Activated CD8-positive, alpha-beta memory T cell treated with anti-CD3 and anti-CD28 coated beads, Interleukin-2, amount 50 U/mL, for 1 hour (primary cell): ENCODE measurements around the gene TSPOAP1.

ENCODE experiments used
- DNase-seq: peaks from one replicate; pipeline ENCODE4 v3.0.0-alpha.2; 2020; ENCODE audit errors: extremely low read depth

Gene TSPOAP1

GRCh38 chr17:58304750-58305486, 23.7 kb downstream of the TSPOAP1 start:
- no peak for DNase-seq

DNA sequence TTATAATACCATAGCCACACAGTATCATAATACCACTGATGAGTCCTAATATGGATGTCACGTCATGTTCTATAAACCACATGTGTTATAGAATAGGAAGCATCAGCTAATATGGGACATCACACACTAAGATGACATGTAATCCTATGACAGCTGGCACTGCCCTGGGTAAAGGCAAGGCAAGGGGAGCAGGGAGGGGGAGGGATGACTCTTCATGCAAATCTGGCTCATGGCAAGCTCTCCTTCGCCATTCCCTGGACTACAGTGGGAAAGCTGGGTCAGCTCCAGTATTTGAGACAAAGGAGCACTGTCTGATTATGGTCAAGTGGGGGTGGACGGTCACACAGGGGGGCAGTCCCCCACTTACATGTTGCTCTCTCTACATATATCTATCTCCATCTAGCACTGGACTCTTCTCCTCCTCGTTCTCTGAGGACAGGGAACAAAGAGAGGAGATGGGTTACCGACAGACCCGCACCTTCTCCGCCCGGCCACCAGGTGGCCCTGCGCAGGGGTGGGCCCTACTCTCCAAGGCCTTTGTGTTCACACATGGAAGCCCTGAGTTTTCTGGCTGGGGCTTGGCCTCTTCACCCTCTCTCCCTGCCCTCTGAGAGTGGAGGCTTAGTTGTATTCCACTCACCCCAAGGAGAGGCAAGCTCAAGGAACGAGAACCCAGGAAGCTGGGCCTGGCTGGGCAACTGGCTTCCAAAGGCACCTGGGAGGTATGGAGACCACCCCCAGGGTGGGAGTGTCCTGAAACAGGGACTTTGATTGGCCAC, 24.4 kb downstream of the TSPOAP1 start:
- DNase-seq, result no peak

- DNase-seq, result no peak
Measured at GRCh38 chr17:58302919-58303585, 25.5 kb downstream of the TSPOAP1 start.

DNA sequence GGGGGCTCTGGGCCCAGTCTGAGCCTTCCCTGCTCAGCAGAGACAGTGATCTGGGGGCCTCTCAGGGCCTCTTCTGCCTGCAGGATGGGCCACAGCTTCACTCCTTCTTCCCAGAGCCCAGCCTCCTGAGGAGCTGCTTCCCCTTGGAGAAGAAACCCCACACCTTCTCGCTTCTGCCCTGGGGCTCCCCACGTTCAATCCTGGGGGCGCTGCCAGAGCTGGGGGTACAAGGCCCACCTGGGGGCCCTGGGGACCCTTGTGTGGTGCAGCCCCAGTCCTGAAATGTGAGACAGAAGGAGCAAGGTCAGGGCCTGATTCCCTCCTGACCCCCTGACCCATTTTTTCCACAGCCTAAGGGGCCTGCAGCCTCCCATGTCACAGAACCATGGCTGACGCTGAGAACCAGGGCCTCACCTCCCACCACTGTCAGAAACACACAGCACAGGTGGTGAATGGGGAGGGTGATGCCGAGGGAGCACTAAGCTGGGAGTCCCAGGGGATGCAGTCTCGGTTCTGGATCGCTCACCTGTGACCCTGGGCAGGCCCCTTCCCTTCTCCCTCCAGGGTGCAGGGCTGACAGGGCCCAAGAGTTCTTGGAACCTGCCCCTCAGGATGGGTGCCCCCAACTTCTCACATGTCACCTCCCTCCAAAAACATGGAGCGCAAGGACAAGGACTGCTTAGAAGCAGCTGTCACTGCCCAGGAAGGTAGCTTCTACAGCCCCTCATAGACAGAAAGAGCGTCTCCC, 26.2 kb downstream of the TSPOAP1 start:
- DNase-seq, result no peak

DNA sequence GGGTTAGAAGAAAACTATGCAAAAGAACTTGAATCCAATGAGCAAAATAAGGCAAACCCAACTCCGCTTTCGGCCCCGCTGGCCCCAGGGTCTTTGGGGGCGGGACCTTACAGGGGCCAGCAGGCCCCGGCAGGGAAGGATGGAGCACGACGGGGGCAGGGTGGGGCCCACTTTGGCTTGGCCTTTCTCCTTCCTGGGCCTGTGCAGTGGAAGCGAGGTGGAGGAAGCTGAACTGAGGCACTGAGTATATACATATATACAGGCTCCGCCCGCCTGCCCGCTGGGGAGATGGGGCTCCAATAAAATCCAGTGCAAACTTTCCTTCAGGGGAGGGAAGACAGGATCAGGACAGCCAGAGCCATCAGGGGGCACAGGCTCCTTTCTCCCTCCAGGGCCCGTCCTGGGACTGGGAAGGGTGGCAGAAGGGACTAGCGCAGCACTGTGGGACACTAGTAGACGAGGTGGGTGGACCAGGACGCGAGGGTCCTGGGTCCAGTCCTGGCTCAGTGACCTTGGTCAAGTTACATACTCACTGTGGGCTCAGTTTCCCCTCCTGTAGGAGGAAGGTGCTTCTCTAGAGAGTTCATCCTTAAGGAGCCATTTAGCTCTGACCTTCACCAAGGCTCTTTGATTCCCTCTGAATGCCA, 27.0 kb downstream of the TSPOAP1 start:
- no peak for DNase-seq

DNA sequence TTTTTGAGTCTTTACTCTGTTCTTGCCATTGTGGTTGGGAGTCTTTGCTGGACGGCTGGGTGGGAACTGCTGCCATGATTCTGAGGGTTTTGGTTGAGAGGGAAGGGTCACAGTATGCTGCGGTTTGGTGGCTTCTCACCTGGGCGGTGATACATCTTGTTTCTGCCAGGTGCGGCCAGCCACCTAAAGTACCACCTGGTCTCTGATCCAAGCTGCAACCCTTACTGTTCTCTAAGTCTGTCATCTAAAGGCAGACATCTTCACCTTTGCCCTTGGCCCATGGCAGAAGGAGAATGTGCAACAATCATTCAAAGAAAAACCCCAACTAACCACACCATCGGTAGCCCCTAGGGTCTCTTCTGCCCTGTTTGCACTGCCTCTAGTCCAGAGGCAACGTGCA, 28.3 kb downstream of the TSPOAP1 start:
- no peak for DNase-seq

GRCh38 chr17:58294034-58294433, 34.6 kb downstream of the TSPOAP1 start:
- DNase-seq, result no peak

DNA sequence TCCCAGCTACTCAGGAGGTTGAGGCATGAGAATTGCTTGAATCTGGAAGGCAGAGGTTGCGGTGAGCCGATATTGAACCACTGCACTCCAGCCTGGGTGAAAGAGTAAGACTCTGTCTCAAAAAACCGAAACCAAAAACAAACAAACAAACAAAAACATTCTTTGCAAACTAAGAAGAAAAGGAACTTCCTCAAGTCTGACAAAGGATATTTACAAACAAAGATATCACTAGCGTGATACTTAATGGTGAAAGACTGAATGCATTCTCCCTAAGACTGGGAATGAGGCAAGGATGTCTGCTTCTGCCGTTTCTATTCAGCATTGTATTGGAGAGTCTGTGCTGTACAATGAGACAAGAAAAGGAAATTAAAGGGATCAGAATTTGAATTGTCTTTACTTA, 37.3 kb downstream of the TSPOAP1 start:
- DNase-seq, result no peak

DNA sequence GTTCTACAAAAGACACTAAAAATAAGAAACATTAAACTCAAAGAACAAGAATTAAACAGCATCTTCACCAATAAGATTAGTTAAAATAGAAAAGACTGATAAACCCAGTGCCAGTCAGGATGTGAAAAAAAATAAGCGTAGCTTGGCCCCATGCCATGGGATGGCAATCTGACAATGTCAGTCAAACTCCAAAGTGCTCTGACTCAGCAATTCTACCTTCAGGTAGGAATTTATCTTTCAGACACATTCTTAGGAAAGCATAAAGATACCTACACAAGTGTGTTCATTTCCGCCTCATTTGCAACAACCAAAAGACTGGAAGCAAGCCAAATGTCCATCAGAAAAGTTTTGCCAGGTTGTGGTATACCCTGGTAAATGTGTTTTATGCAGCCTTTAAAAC, 38.7 kb downstream of the TSPOAP1 start:
- DNase-seq, result no peak

- no peak for DNase-seq
Measured at GRCh38 chr17:58285422-58285810, 43.2 kb downstream of the TSPOAP1 start.

DNA sequence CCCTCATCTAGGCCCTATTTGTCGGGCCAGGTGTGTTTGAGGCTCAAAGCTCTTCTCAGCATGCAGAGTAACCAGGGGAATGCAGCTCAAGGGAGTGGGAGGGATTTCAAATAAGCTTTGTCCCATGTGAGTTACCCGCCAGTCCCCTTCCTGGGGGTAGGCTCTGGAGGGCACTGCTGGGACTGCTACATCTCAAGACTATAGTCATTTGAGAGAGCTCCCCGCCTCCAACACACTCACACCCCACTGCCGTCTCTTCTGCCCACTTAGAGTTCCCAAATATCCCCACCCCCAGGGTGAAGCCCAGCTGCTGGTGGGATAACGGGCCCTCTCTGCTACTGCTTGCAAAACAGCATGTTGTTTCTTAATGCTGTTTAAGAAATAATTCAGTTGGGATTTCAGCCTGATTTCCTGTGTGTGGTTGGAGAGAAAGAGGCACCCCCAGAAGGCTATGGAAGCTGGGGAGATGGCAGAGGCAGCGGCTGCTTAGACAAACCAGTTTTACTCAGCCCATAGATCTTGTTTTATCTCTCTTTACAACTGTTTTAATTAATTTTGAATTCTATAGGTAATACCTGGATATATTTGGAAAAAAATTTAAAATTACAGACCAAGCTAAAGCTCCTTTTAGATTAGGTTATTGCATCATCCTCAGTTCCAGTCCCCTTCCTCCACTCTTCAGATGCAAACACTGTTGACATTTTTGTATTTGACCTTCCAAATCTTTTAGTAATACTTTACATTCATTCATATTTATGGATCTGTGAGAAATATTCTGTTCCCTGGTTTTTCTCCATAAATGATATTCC, 43.8 kb downstream of the TSPOAP1 start:
- no peak for DNase-seq

DNA sequence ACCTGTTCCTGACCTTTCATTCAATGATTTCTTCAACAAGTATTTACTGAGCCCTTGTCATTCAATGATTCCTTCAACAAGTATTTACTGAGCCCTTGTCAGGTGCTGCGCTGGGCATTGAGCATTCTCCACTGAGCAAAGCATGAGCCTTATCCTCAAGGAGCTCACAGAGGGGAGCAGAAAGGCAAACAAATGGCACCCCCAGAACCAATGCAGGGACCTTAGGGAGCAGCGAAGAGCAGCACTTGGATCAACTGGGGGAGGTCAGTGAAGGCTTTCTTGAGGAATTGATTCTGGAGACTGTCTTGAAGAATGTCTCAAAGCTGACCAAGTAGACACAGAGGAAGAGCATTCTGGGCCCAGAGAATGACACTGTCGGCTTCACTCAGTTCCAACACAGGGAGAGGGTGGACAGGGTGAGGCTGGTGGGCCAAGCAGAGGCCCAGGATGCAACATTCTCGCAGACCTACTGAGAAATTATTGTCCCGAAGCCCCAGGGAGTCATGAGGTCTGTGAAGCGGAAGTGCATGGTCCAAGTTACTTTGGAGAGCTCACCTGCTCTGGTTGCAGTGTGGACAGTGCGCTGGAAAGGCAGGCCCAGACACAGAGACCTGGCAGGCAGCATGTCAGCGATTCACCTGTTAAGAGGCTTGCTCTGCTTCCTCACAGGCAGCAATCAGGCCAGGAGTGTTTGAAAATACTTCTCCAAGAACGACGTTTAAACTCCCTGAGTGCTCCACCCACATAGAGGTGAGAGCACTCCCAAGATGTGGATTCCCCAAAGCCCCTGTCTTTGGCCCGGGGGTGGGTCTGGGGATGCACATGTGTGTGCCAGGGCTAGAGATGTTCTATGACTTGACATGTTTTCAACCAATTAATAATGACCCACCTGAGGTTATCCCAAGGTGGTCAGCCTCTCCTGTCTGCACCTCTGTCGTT, 44.7 kb downstream of the TSPOAP1 start:
- DNase-seq, result no peak

DNA sequence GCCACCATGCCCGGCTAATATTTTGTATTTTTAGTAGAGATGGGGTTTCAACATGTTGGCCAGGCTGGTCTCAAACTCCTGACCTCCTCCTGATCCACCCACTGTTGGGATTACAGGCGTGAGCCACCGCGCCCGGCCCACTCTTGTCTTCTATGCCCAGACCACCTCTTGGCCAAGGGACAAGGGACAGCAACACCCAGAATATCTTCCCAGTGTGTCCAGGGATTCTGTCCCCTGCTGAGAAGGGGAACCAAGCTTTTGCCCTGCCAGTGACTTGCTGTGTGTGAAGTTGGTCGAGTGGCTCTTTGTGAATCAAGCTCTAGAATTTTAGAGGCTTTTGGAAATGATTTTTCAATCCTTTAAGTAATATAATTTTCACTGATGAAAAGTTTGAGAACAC, 46.2 kb downstream of the TSPOAP1 start:
- DNase-seq, result no peak

GRCh38 chr17:58281511-58282011, 47.0 kb downstream of the TSPOAP1 start:
- DNase-seq, result no peak

GRCh38 chr17:58280480-58281217, 47.9 kb downstream of the TSPOAP1 start, which contains the start of gene MPO:
Gene MPO (minus strand): TSS chr17:58280935. CDS start chr17:58280758, 177 bp downstream.
- no peak for DNase-seq

DNA sequence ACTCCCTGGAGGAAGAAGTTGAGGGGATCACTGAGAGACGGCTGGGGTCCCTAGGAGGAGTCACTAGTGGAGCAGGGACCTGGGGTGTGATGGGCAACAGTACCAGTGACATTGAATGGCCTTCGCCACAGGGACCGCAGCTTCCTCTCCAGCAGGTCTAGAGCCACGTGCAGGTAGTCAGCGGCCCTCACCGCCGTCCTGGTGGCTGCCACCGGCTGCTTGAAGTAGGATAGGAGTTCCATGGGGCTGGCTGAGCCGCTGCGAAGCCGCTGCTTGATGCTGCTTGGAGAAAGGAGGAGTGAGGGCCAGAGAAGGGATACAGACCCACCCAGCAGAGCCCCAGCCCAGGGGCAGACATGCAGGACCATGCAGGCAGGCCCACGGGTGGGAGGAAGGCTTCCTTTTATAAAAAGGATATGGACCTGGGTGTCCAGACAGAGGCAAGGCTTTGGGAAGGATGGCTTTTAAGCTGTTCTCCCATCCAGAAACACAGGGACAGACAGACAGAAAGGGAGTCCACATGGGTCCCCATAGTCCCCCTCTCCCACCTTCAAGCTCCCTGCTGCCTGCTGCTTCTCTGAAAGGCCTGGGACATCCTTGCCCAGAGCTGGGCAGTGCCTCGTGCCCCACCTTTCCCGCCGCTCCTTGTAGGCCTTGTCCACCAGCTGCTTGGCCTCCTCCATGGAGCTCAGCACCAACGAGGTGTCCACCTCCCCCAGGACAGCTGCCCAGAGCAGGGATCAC, 48.7 kb downstream of the TSPOAP1 start:
- no peak for DNase-seq

DNA sequence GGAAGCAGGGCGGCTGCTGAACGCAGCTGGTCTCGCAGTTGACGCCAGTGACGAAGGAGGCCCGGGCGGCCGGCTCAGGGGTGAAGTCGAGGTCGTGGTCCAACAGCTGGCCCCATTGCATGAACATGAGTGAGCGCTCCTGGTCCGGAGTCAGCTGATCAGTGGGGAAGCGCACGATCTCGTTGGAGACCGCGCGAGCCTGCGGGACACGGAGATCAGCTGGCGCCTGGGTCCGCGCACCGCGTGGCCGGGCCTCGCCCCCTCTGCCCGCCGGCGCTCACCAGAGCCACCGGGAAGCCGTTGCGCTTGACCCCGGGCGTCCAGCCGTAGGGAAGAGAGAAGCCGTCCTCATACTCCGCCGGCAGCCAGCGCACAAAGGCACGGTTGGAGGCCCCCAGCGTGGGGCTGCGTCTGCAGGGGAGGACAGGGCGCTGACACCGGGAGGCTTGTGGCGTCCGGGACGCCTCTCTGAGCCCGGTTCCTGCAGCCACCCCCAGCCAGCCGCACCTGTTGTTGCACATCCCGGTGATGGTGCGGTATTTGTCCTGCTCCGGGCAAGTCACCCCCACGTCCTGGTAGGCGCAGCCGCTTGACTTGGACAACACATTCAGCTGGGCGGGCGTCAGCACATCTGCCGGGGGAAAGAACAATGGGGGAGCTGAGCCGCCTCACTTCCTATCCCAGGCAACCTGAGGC, 49.4 kb downstream of the TSPOAP1 start:
- no peak for DNase-seq
